Stimulated activated CD4-positive, alpha-beta T cell treated with anti-CD3 and anti-CD28 coated beads, TNF-alpha, amount 100 ng/mL, for 4 hours (primary cell): ENCODE results near the gene ADH7.
A peak's percentile ranks its signal among the peaks of the same experiment; 100 is the strongest.
"Not testable (repeated sequence)": the region's sequence is repeated elsewhere in the genome, so short reads cannot be mapped to it uniquely, and the experiment has no call there.

Source experiments
- DNase-seq, 3 experiments: peaks; one replicate each; pipeline ENCODE4 v3.0.0-alpha.2; 2020; ENCODE audit warnings: low read depth in 3 of 3

The ADH7 gene

DNA sequence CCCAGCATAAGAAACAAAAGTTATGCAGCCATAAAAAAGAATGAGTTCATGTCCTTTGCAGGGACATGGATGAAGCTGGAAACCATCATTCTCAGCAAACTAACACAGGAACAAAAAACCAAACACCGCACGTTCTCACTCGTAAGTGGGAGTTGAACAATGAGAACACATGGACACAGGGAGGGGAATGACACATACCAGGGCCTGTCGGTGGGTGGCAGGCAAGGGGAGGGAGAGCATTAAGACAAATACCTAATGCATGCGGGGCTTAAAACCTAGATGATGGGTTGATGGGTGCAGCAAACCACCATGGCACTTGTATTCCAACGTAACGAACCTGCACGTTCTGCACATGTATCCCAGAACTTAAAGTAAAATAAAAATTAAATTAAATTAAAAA, 19.4 kb downstream of the ADH7 start:
- not testable (repeated sequence) for DNase-seq

GRCh38 chr4:99414902-99415301, 20.2 kb downstream of the ADH7 start:
- DNase-seq, result not testable (repeated sequence)

- DNase-seq, result no peak
Observed at GRCh38 chr4:99414401-99414800, 20.7 kb downstream of the ADH7 start.

DNA sequence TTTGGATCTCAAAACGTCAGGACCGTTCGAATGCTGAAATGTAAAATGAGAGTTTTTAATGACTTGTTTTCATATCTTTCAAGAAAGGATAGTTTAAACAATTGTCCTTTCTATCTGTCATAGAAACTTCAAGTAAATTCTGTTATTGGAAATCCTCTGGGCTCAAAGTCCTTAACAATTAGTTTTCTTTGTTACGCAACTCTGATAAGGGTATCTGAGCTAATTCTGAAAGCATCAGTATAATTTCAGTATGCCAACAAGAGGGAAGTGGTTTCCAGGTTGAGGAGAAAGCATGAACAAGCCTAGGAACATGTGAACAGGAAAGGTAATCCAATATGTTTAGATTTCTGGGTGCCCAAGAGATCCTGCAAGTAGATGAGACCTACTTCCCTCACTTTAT, 22.0 kb downstream of the ADH7 start:
- DNase-seq, result no peak

DNA sequence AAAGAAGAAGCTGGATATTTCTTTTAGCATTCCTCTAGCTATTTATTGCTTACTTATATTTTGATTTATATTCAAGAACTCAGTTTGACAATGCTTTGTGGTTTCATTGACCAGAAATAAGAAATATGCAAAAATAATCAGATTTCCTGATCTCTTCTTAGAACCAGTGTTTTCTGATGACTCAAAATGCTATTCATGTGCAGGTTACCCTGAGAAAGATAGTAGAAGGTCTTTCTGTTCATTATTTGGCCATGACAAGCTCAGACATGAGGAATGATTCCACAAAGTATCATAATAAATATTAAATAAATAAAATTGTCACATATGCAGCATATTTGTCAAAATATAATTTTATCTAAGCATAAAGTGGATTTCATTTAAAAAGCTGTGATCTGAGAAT, 24.1 kb downstream of the ADH7 start:
- no peak for DNase-seq

DNA sequence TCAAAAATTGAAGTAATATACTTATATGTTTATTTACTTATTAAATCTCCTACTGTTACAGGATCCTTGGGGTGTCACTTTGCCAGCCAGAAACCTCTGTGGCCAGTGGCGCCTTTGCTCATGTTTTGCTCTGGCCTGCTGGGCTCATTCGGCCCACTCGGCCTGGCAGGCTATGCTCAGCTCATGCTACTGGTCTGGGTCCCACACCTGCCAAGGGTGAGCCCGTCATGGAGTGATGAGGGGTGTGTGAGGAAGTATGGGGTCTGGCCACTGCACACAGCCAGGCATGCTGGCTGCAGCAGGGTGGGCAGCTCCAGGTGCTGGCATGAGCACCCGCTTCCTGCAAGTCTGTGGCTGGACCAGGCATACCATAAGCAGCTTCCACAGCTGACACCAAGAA, 25.1 kb downstream of the ADH7 start:
- DNase-seq, result no peak

DNA sequence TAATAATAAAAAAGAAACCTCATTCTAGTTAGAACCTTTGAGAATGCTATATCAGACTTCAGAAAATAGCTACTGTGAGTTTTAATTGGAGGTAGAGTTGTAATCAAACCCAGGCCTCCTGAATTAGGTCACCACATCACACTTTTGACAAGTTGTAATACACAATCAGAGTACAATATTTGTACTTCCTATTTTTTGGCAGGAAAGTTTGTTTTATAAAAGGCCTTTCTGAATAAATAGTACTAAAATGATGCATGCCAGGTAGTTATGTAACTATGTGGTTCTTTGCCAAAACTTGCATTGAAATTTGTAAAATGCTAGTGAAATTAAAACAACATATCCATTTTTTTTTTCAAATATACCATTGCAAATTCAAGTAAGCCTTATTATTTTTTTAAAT, 26.8 kb downstream of the ADH7 start:
- DNase-seq, result no peak

DNA sequence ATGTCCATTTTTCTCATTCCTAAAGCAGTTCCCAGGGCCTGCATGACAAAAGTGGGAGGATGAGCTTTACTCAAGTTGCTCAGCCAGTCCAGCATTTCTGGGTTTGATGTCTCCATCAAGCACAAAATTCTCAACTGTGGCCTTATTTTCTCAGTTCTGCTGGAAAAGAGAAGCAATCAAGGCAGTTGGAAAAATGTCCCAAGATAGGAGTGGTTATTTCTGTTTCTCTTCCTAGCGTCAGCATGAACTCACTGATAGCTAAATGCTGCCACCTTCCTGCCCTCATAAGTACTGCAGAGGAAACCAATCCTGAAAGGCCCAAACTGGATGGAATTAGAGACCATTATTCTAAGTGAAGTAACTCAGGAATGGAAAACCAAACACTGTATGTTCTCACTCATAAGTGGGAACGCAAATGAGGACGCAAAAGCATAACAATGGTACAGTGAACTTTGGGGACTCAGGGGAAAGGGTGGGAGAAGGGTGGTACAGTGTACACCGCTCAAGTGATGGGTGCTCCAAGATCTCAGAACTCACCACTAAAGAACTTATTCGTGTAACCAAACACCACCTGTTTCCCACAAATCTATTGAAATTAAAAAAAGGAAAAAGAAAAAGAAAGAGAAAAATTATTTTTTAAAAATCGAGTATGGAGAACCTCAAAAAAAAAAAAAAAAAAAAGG, 29.6 kb downstream of the ADH7 start:
- peak; percentile 10 to 23 (median 22) for DNase-seq

- DNase-seq, result no peak
Observed at GRCh38 chr4:99404595-99405287, 30.4 kb downstream of the ADH7 start.

GRCh38 chr4:99403380-99404184, 31.6 kb downstream of the ADH7 start:
- DNase-seq, result no peak

- no peak for DNase-seq
Observed at GRCh38 chr4:99402765-99403164, 32.4 kb downstream of the ADH7 start.

DNA sequence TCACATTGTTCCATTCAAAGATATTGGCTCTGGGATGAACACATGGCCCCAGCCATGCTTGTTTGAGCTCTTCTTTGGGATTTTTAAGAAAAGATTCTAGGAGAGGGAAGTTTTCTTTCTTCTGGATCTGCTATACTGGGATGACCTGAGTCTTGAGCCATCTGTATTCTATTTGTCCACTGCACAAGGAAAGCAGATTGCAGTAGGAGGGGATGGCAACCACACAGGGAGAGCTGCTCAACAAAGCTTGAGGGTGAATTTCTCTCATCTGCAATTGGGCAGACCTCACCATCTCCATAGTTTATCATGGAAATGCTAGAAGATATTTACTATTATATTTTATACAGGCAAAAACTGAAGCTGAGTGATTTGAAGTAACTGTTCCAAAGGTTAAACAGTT, 34.3 kb downstream of the ADH7 start:
- DNase-seq, result no peak

DNA sequence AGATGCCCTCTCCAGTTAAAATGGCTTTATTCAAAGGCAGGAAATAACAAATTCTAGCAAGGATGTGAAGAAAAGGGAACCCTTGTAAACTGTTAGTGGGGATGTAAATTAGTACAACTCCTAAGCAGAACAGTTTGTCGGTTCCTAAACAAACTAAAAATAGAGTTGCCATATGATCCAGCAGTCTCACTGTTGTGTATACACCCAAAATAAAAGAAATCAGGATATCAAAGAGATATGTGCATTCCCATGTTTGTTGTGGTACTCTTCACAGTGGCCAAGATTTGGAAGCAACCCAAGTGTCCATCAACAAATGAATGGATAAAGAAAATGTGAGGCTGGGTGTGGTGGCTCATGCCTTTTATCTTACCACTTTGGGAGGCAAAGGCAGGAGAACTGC, 36.1 kb downstream of the ADH7 start:
- DNase-seq, result no peak

GRCh38 chr4:99395595-99396364, 39.4 kb downstream of the ADH7 start:
- no peak for DNase-seq

DNA sequence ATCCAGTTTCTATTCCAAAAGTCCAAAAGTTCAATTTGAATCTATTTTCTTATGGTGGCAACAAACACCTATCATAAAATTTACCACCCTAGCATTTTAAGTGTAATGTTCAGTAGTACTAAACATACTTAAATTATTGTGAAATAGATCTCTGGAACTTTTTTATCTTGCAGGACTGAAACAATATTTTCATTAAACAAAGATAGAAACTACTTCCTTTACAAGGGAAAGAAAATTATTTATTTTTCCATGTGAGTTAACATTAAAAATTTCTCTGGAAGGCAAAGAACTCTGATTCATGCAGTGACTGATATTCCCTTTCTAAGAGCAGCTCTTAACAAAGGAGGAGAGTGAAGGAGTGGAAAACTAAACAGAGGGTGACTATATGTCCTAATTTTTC, 40.2 kb downstream of the ADH7 start:
- no peak for DNase-seq

DNA sequence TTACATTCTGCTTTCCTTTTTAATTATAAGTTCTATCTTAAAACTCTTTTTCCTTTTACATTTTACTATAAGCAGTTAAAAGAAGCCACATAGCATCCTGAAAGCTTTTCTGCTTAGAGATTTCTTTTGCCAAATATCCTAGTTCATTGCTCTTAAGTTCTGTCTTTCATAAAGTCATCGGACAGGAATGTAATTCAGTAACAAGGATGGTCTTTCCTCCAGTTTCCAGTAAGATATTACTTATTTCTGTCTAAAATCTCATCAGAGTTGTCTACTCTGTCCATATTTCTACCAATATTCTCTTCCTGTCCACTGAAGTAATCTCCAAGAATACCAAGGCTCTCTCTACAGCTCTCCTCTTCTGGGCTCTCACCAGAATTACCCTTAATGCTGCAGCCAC, 45.1 kb downstream of the ADH7 start:
- DNase-seq, result no peak

- no peak for DNase-seq
Observed at GRCh38 chr4:99389606-99390005, 45.5 kb downstream of the ADH7 start.

DNA sequence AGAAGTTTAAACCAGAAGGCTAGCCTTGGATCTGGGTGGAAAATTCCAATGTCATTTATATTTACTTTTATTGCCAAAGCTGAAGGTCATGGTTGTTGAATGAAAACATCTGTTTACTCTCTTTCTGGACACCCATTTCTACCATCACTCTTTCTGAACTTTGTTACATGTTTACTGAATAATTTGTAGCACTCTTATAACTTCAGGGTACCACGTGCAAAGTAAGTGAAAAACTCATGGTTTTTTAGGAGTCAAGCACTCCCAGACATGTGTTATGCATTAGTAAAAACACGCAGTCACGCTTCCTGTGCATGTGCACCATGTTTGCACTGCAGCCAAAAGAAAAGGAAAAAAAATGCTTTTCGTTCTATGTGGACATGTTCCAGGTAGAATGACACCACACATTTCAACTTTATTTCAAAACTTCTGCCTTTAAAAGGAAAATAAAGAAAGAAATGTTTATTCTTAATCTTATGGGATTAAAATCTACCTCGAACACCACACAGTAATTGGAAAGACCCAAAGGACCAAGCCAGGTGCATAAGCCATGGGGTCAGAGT, 51.2 kb downstream of the ADH7 start:
- DNase-seq, result no peak

DNA sequence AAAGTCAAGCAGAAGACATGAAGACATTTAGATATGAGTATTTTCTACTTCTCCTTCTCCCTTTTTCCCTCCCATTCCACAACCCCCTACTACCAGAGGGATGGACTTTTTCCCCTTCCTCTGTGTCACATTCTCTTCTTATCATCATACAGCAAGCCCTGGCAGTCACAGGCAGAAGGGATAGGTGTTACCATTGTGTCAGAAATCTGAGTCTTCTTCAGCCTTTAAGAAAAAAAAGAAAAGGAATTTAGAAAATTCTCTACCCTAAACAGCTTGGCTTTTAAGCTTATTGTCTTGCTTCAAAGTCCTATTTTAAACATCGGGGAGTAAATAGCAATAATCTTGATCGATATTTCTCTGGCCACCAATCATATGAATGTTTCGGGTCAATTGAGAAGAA, 51.7 kb downstream of the ADH7 start:
- no peak for DNase-seq

DNA sequence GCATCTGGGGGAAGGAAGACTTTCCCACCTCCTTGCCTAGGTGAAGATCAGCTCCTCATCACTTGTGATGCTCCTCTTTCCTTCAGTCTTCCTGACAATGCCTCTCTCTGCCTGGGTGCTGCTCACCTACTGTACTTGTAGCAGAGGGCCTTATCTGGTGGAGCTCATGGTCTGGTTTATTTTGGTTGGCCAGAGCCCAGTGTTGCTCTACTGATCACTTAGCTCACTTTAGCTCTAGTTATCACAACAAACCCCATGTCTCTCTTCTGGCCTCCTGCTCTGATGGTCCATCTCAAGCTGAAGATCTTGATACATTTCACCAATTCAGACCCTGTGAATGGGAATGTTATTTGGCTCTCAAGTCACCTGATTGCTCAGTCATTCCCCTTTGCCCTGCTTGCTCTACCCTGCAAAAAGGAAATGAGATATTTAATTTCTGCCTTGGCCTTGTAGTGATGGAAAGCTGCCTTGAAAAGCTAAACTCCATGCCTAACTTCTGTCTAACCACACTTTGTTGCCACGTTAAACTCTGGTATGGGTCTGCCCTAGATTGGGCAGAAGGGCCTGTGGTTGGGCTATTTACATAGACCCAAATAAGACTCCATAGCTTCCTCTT, 52.3 kb downstream of the ADH7 start:
- DNase-seq, result no peak

- no peak for DNase-seq
Observed at GRCh38 chr4:99381588-99382175, 53.5 kb downstream of the ADH7 start.
